ENCODE results near the gene PRICKLE2.
A peak's percentile ranks its signal among the peaks of the same experiment; 100 is the strongest.
"Not testable (repeated sequence)": the region's sequence is repeated elsewhere in the genome, so short reads cannot be mapped to it uniquely, and the experiment has no call there.

PRICKLE2 gene

DNA sequence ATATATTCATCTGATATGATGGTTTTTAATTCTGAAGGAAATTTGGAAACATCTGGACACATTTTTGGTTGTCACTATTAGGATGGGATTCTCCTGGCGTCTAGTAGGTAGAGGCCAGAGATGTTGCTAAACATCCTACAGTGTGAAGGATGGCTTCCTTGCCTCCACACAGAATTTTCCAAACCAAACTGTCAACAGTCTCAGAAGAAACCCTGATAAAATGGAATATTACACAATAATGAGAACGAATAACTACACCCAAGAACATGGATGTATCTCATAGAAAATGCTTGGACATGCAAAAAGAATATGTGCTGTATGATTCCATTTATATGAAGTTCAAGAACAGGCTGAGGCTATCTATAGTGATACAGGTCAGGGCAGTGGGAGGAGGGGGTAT is 122.1 kb downstream of the PRICKLE2 start:
- no peak for DNase-seq (ENCODE audit: low read depth, low spot score)

DNA sequence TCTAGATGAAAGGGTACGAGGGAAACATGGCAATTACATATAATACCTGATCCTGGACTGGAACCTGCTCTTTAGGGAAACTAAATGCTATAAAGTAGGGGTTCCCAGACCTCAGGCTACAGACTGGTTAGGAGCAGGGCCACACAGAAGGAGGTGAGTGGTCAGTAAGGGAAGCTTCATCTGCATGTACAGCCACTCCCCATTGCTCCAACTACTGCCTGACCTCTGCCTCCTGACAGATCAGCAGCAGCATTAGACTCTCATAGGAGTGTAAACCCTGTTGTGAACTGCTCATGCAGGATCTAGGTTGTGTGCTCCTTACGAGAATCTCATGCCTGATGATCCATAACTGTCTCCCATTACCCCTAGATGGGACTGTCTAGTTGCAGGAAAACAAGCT is 123.1 kb downstream of the PRICKLE2 start:
- no peak for DNase-seq (ENCODE audit: low read depth, low spot score)

DNA sequence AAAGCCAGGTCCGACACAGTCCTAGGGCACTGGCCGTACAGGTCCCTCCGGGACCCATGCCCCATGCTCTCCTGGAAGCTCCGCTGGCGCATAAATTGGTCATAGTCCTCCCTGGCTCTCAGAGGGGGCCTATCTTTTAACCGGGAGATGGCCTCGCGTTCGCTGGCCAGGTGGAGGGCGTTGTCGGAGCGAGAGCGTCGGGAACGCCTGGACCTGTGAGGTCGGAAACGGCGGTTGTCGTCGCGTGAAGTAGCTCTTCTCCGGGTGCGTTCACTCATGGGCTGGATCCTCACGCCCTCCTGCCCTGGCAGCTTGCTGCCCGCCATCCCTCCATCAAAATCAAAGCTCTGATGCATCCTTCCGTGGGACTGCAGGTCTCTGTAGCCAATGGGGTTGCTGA is 126.0 kb downstream of the PRICKLE2 start:
- no peak for DNase-seq (ENCODE audit: low read depth, low spot score)

DNA sequence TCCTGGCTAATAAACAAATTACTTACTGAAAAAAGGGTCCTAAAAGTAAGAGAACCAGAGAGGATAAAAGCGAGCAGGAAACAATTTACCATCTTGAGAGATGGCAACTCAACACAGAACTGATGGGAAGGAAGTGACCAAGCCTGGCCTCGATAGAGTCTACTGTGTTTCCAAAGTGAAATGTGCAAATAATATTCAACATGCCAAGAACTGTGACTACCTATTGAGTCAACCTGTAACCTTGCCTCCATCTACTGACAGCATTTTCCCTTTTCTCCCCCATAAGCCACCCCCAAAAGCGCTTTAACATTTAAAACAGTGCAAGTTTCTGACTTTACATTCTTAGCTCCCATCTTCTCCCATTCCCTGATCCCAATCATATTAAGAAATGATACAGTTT is 126.6 kb downstream of the PRICKLE2 start:
- DNase-seq (ENCODE audit: low read depth, low spot score), result no peak

DNA sequence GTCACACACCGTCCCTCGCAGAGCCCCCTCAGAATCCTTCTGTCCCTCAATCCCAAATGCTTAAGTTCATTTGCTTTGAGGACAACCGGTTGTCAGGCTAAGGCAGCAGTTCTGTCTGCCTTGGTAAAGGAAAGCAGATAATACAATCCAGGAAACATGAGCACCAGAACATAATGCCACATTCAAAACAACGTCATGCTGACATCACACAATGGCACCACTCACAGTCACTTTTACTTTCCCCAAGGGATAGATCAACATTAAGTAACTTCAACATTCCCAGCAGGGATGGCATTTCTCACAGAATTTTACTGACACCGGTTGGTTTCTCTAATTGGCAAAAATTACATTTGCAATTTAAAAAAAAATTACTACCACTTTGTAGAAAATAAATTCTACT is 127.3 kb downstream of the PRICKLE2 start:
- DNase-seq (ENCODE audit: low read depth, low spot score), result no peak

DNA sequence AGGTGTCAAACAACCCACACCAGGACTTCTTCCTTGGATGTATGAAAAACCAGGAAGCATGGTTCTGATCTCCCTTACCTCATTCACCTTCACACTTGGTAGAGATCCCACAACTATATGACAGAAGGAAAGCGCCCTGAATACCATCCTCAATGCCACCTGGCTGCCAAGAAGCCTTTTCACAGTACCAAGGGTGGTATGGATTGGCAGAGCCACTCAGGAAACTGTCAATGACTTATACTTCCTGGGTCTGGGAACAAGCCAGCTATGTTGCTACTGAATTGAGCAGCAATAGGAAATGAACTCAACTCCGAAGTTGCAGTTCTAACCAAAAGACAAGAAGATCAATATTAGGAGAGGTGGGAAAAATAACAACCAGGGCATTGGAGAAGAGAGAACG is 129.5 kb downstream of the PRICKLE2 start:
- no peak for DNase-seq (ENCODE audit: low read depth, low spot score)

DNA sequence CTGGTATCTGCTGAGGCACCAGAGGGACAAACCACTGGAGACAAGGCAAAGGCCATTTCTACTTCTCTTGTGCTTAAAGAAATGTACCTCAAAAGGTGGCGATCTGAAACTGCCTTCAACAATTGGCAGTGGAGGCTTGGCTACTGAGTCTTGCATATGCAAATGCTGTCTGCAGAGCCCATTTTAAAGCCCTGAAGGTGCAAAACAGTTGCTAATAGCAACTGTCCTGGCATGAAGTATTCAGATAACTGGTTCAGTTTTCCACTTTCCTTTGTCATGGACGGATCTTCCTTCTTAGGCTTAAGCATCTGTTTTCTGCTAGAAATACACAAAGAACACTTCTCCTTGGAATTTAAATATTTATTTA is 130.6 kb downstream of the PRICKLE2 start:
- peak; percentile 72 for DNase-seq (ENCODE audit: low read depth, low spot score)

DNA sequence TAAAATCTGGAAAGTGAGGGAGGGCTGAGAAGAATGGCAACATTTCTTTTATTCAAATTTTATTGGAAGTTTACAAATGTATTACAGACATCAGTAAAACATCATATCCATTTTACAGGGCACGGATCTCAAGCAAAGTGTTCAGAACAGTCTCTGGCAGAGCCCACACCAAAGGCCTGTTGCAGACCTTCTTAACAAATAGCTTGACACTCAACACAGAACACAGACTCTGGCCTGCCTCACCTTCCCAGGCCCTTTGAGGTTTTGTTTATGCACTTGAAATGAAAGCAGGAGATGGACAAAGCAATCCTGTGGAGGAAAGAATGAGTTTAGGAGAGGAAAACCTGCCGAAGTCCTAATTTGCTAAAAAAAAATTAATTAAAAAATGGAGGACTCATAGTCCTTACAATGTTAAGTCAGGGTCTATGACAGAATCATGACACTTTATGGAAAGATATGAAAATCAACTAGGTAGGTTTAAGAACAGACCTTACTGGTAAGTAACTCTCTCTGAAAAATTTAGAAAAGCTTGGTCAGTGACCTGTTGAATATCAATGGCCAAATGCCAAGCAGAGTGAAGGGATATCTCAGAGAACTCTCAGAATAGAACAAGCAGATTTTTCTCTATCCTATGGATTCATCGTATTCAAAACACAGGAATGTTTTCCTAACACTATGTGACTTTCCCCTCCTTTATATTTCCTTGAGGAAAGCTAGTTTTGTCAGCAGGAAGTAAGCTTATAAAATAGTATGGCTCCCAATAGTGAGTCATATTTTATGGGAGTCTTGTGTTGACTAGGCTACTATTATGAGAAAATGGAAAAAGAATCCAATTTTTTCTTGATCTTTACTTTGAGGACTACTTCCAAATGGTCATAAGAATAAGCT is 131.2 kb downstream of the PRICKLE2 start:
- DNase-seq (ENCODE audit: low read depth, low spot score), result no peak

DNA sequence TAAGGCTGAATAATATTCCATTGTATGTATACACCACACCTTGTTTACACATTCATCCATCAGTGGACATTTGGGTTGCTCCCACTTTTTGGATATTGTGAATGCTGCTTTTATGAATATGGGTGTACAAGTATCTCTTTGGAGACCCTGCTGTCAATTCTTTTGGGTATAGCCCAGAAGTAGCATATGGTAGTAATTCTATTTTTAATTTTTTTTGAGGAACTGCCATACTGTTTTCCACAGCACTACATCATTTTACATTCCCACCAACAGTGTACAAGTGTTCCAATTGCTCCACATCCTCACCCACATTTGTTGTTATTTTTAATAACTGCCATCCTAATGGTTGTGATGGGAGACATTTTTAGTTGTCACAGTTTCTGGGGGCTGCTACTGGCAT is 132.1 kb downstream of the PRICKLE2 start:
- DNase-seq (ENCODE audit: low read depth, low spot score), result no peak

DNA sequence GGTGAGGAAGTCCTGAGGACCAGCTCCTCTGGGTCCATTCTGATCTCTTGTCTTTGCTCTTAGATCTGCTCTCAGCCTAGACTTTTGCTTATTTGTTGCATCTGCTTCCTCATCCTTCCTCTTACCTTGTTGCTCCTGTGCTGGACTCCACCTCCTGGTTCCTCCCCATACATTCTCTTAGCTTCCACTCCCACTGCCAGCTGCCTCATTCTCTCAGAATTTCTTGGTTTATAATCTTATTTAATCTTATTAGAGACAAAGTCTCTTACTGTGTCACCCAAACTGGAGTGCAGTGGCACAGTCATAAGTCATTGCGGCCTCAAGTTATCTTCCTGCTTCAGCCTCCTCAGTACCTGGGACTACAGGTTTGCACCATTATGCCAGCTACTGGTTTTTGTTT is 133.8 kb downstream of the PRICKLE2 start:
- no peak for DNase-seq (ENCODE audit: low read depth, low spot score)

DNA sequence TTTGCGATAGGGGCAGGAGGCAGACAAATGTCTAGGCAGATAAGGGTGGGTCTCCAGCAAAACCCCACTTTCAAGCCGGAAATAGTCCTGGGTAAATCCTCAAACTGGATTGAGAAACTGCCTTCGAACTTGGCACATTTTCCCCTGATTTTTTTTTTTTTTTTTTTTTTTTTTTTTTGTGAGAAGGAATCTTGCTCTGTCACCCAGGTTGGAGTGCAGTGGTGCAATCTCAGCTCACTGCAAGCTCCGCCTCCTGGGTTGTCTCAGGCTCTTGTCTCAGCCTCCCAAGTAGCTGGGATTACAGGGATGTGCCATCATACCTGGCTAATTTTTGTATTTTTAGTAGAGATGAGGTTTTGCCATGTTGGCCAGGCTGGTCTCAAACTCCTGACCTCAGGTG is 135.9 kb downstream of the PRICKLE2 start:
- DNase-seq (ENCODE audit: low read depth, low spot score), result not testable (repeated sequence)

DNA sequence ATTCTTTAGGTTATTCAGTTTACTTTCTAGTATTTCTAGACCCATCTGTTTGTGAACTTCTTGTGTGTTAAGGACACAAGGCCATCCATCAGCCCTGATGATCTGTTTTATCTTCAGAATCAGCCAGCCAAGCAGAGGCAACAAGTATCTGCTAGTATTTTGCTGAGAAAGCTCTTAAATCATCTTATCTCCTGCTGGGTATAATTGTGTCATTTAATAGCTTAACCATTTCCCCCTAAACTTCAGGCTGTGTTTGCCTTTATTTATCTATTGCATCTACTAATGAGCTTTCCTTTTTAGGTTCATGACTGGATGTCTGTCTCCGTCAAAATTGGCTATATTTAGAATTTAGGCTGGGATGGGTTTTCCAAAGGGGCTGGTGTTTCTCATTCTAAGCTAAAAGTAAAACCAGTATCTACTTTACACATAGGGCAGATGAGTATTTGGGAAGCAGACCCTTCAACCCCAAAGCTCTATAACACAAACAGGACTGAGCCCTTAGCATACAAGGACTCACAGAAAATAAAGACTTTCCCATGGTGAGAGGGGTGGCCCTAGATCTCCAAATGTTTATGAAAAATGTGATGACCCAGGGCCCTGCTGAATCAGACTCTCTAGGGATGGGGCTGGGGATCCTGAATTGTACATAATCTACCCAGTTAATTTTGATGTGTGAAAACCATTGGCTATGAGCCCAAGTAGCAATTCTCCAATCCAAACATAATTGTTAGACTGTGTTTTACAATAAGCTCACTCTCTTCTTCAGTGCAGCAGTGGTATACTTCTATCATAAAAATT is 136.7 kb downstream of the PRICKLE2 start:
- DNase-seq (ENCODE audit: low read depth, low spot score), result no peak

DNA sequence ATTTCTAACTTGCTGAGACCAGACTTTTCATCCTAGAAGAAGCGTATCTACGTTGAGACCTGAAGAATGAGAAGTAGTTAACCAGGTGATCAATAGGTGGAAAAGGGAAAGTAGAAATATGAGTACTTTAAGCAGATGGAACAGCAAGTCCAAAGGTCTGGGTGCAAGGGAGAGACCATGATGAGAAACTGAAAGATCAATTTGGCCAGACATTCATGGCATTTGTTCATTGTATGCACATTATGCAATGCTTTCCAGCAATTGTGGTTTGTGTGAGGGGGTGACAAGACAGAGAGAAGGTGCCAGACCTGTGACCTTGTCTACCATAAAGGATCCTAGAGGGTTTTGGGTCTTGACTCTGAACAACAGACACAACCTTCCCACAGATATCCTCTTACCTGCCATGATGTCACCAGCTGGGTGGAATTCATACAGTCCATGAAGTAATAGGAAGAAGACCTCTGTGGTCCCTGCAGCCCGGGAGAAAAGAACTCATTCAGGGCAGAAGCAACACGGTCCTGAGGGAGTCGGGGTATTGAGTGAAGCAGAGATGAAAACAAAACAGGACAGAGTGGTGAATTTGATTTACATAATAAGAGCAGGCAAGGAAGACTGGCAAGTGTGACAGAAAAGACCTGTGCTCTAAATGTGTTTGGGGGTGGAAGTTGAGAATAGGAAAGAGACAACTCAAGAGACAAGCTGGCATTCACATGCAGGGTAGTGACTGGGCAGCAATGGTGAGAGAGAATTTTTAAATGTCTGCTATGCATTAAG is 138.6 kb downstream of the PRICKLE2 start:
- no peak for DNase-seq (ENCODE audit: low read depth, low spot score)

DNA sequence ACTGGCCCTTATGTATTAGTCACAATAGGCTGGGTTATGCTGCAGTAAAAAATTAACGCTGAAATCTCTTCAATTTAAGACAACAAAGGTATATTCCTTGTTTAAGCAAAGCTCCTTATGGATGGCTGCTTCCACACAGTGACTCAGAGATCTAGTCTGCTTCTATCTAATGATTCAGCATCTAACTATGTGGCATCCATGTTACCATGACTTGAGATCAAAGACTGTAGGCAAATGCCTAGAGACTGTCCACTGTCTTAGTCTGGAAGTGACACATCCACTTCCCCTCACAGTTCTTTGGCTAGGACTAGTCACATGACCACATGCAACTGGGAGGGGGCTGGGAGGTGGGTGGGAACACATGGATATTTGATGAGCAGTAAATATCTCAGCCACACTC is 140.6 kb downstream of the PRICKLE2 start:
- DNase-seq (ENCODE audit: low read depth, low spot score), result no peak

DNA sequence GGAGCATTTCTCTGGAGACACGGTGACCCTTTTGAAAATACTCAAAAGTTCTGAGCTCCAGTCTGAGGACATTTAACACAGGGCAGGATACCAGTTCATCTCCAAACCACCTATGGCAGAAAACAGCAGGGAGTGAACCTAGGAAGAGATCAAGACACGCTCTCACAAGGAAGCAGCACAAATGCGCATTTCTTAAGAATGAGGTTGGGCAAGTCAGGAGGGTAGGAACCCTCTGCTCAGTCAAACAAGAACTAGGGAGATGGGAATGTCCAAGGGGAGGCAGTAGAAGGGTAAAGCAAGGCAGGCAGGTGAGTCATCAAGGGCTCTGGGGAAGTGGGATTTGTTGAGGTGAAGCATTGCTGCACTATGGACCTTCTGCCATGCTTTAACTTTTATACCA is 141.7 kb downstream of the PRICKLE2 start:
- peak; percentile 50 for DNase-seq (ENCODE audit: low read depth, low spot score)

DNA sequence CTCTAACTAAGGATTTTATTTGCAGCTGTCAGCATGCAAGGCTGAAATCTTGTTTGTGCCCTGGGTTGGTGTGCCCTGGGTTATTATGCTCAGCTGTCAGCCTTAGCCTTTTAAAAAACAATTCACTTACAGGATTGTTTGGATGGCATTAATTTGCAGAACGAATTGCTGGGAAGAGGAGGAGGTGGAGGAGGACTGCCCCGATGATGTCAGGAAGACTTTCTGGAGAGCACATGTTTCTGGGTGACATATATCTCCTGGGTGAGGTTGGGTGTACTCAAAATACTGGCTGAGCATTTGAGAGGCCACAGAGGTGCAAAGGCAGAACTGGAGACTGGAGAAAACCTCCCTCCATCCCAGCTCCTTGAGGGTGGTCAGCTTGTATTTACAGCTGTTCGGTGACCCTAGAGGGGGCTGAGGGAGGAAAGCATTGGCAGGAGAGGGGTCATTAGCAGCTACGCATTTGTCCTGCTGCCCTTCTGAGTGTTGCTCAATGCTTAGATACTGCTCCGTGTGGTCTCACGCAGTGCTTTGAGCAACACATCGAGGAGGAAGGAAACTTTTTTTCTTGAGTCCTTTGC is 142.2 kb downstream of the PRICKLE2 start:
- no peak for DNase-seq (ENCODE audit: low read depth, low spot score)

DNA sequence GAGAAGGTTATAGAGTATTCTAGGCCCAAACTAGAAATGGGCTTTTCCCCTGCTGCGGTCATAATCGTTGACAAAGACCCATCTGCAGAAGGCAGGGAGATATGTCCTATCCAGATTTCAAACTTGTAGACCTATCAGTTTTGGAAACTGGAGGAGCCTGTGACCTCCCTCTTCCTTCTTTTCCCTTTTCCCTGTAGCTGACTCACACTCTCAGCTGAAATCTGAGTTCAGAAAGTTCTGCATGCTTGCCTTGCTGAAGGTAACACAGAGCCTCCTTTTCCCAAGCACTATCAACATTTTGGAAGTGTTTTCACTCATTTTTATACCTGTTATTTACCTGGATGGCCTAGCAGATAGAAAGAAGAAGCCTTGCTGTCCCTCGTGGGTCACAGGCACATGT is 142.9 kb downstream of the PRICKLE2 start:
- DNase-seq (ENCODE audit: low read depth, low spot score), result no peak

DNA sequence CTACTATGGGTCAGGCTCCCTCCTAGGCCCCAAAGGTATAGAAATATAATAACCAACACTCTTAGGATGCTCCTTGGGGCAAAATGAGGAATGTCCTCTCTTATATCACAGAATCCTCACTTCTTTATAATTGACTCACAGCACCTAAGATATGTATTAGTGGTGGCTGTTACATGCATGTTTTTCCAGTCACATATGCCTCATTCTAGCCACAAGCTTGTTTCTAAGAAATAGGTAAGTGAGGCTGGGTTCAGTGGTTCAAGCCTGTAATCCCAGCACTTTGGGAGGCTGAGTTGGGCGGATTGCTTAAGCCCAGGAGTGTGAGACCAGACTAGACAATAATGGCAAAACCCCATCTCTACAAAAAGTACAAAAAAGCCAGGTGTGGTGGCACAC is 144.0 kb downstream of the PRICKLE2 start:
- DNase-seq (ENCODE audit: low read depth, low spot score), result no peak

DNA sequence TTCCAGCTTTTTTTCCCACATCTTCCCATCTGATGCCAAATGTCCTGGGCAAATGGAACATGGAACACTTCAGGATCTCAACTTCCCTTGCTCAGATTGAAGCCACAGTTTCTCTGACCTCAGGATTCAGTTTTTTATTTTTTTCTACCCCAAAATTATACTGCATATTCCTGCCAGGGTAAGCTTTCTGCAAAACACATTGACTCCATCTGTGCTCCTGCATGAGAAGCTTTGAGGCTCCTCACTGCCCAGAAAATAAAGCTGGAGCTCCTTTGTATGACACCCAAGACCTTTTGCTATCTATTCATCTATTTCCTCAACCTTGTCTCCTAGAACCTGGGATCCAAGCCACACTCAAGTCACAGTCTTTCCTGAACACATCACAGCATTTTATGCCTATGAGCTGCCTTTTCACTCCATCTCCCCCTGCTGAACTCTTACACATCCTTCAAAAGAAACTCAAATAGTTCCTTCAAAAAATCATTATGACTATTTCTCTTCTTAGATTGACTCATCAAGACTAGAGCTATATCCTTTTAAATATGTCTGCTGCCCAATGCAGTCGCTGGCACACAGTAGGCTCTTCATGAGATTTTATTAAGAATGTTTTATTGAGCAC is 144.5 kb downstream of the PRICKLE2 start:
- no peak for DNase-seq (ENCODE audit: low read depth, low spot score)

DNA sequence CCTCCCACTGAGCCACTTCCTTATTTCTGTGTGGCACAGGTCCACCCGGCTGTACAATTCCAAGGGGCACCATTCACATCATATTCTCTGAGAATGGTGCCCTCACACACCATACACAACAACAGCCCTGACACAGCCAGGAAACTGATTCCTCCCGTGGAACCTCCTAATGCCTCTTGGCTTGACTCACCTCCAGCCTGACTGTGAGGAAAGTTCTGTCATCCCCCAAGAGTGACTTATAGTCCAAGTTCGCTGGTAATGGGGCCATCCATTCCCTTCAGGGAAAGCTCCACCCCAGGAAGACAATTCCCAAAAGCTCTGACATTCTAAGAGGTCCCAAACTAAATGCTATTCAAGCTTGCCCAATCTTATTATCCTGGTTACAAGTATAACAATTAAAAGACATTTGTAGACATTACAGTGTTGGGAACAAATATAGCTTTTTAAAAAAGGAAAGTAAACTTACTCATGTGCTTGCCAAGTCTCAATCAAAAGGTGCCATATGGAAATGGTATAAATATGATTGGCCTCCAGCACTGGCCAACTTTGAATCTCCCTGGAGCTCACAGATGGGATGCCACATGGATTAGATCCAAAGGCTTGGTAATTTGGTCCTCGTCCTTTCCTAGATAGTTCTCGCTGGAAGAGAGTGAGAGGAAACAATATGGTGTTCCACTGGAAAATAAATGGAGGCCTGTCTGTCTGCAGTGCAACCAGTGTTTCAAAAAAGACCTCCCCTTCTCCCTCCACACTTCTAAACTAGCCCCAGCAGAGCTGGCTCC is 145.7 kb downstream of the PRICKLE2 start:
- DNase-seq (ENCODE audit: low read depth, low spot score), result no peak

DNA sequence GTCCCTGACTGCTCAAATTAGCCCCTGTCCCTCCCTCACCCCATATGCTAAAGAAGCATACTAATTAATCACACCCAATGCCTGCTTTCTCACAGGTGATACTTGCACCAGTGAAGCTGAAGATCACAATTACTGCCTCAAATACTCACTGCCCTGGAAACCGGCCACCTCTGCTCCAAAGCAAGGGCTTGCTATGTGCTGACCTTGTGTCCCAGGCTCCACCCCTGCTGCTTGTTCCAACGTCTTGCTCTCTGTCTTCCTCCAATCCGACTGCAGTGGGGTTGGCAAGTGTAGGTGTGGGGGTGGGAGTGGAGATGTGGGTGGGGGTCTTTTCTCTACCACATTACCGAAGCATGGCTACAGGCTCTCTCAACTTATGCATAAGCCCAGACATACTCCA is 146.3 kb downstream of the PRICKLE2 start:
- DNase-seq (ENCODE audit: low read depth, low spot score), result no peak

Data from iPS DF 19.7 (cell line).